Measurements from ENCODE around the gene ERC2.

GRCh38 chr3:55875113-55875512 lies 593.2 kb downstream of the ERC2 start:
- TF ChIP-seq GATA3 (IDR thresholded peaks at IDR 0.05; ENCODE audit: low read depth, low read length): no peak
- TF ChIP-seq GATA2 (IDR thresholded peaks at IDR 0.05; ENCODE audit: low read depth, low read length): no peak

All from SH-SY5Y (cell line).